Activated CD8-positive, alpha-beta memory T cell treated with anti-CD3 and anti-CD28 coated beads, Interleukin-2, amount 50 U/mL, for 48 hours (primary cell): Measurements from ENCODE around the gene PTPRF.
"Not testable (repeated sequence)": the region's sequence is repeated elsewhere in the genome, so short reads cannot be mapped to it uniquely, and the experiment has no call there.

Experiments
- DNase-seq: peaks from one replicate; pipeline ENCODE4 v3.0.0-alpha.2; 2020

The PTPRF gene

GRCh38 chr1:43538969-43539368, 8.3 kb downstream of the PTPRF start:
- DNase-seq = no peak

GRCh38 chr1:43539726-43540434, 9.2 kb downstream of the PTPRF start:
- DNase-seq = no peak

- no peak for DNase-seq
Observed at GRCh38 chr1:43540653-43541071, 10.0 kb downstream of the PTPRF start.

- no peak for DNase-seq
Observed at GRCh38 chr1:43541141-43541540, 10.5 kb downstream of the PTPRF start.

GRCh38 chr1:43541721-43542401, 11.2 kb downstream of the PTPRF start:
- no peak for DNase-seq

GRCh38 chr1:43542527-43543458, 12.1 kb downstream of the PTPRF start:
- no peak for DNase-seq

GRCh38 chr1:43543567-43543966, 12.9 kb downstream of the PTPRF start:
- DNase-seq = no peak

- DNase-seq = no peak
Observed at GRCh38 chr1:43545339-43545694, 14.6 kb downstream of the PTPRF start.

- DNase-seq = no peak
Observed at GRCh38 chr1:43545695-43546387, 15.2 kb downstream of the PTPRF start.

- no peak for DNase-seq
Observed at GRCh38 chr1:43546388-43547100, 15.9 kb downstream of the PTPRF start.

- DNase-seq = no peak
Observed at GRCh38 chr1:43547538-43548072, 16.9 kb downstream of the PTPRF start.

- DNase-seq = no peak
Observed at GRCh38 chr1:43548285-43549271, 17.9 kb downstream of the PTPRF start.

- not testable (repeated sequence) for DNase-seq
Observed at GRCh38 chr1:43549394-43549793, 18.7 kb downstream of the PTPRF start.

- DNase-seq = peak; percentile 57
Observed at GRCh38 chr1:43549921-43550597, 19.4 kb downstream of the PTPRF start.

- DNase-seq = no peak
Observed at GRCh38 chr1:43550598-43551246, 20.0 kb downstream of the PTPRF start.

- no peak for DNase-seq
Observed at GRCh38 chr1:43551396-43551888, 20.8 kb downstream of the PTPRF start.

GRCh38 chr1:43552059-43552742, 21.5 kb downstream of the PTPRF start:
- no peak for DNase-seq

GRCh38 chr1:43552813-43553212, 22.1 kb downstream of the PTPRF start:
- DNase-seq = no peak
